ENCODE measurements around the gene GLYATL3.

- TF ChIP-seq BHLHE40 (IDR thresholded peaks at IDR 0.05; ENCODE audit: low read depth, low read length) (no peak), CTCF (conservative IDR thresholded peaks at IDR 0.05; ENCODE audit: low read depth, low read length) (no peak), RCOR1 (IDR thresholded peaks at IDR 0.05; ENCODE audit: insufficient replicate concordance, low read length) (no peak), RAD21 (IDR thresholded peaks at IDR 0.05; ENCODE audit: low read length) (no peak), CEBPB (IDR thresholded peaks at IDR 0.05; ENCODE audit: low read depth, low read length) (no peak), MXI1 (IDR thresholded peaks at IDR 0.05; ENCODE audit: borderline replicate concordance, low read depth, low read length) (no peak), RFX5 (IDR thresholded peaks at IDR 0.05; ENCODE audit: low read depth, low read length) (no peak), CHD1 (IDR thresholded peaks at IDR 0.05; ENCODE audit: low read depth, low read length) (no peak), POLR2A (IDR thresholded peaks at IDR 0.05; ENCODE audit: low read depth, low read length) (no peak)
These were observed 52.9 kb downstream of the GLYATL3 start for GRCh38 chr6:49552596-49552995.

Measured in IMR-90 (cell line).